Measurements from ENCODE around the gene TMEM125.

TMEM125 gene

DNA sequence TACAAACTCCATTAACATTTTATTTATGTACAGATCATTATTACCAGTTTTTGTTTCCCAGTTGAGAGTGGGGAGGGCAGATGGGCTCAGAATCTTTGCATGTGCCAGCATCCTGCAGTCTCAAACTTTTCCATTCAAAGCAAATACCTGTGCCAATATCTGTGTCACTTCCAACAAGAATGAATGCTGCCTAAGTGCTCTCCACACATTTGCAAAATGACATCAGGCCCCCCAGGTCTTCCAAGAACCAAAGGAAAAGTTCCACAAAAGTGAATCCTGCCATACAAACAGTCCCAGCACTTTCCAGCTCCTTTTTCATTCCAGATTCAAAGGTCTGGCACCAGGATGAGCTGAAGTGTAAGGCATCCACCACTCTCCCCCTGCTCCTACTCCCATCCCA is 29.3 kb downstream of the TMEM125 start:
- Histone ChIP-seq H3K4me1 (ENCODE audit: control insufficient read depth, insufficient read depth, low read length) (peaks cover 35% of the 10 kb centered on the region), H3K27ac (ENCODE audit: low read depth, low read length) (no peak overlapping the region), H3K9me3 (ENCODE audit: control insufficient read depth, insufficient read depth, low read depth, low read length) (no peaks in the 10 kb centered on the region), H3K27me3 (ENCODE audit: control insufficient read depth, insufficient read depth, low read length) (no peaks in the 10 kb centered on the region), H3K4me3 (ENCODE audit: low read depth, low read length) (no peak overlapping the region), H3K9ac (ENCODE audit: low read length) (no peak overlapping the region), H3K36me3 (ENCODE audit: control insufficient read depth, insufficient read depth, low read length) (no peaks in the 10 kb centered on the region)

DNA sequence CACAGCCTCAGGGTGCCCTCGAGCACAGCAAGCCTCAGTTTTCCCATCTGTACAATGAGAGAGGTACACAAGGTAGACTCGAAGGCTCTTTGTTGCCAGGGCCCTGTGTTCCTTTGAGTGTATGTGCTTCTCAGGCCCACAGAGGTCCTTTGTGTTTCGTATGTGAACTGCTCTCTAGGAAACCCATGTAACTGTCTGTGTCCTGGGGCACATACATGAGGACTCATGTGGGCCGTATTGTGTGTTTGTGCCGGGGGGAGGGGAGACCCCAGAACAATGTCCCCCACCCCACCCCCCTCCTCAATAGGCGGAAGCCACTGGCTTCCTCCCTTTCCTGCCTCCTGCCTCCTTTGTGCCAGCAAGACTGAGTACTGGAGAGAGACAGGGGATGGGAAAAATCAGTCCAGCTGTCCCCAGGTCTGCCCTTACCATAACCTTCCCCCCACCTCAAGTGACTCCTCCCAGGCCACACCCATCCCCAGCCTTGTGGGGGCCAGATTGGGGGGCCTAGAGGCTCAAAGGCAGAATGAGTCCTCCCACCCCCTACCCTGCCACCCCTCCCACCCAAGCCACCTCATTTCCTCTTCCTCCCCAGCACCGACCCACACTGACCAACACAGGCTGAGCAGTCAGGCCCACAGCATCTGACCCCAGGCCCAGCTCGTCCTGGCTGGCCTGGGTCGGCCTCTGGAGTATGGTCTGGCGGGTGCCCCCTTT is 30.8 kb downstream of the TMEM125 start, which contains the start of gene TIE1:
TIE1 (plus strand) TSS at position 605 of the 717 bp plus-strand sequence; CDS start at position 695, 90 bp downstream.
- Histone ChIP-seq H3K4me1 (ENCODE audit: control insufficient read depth, insufficient read depth, low read length) (peaks cover 26% of the 10 kb centered on the region), H3K27ac (ENCODE audit: low read depth, low read length) (no peak within 1 kb of the TSS), H3K36me3 (ENCODE audit: control insufficient read depth, insufficient read depth, low read length) (no peaks in the 10 kb centered on the region), H3K9me3 (ENCODE audit: control insufficient read depth, insufficient read depth, low read depth, low read length) (no peaks in the 10 kb centered on the region), H3K4me3 (ENCODE audit: low read depth, low read length) (no peak within 1 kb of the TSS), H3K27me3 (ENCODE audit: control insufficient read depth, insufficient read depth, low read length) (no peaks in the 10 kb centered on the region), H3K9ac (ENCODE audit: low read length) (no peak within 1 kb of the TSS)

DNA sequence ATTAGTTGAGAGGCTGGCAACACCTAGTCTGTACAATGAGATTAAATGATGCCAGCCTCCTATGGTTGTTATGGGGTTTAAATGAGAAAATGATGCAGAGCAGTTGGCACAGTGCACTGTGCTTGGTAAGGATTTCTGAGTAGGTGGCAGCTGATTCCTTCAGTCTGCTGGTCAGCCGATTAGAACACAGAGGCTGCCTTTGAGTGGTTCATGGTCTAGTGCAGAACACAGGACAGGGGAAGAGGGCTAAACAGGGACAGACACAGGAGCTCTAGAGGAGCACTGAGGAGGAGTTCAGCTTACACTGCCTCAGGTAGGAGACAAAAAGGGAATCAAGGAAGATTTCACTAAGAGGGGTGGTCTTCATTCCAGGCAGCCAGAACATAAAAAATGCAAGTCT is 32.4 kb downstream of the TMEM125 start:
- H3K36me3 ChIP-seq (ENCODE audit: control insufficient read depth, insufficient read depth, low read length): no peaks in the 10 kb centered on the region
- H3K27ac ChIP-seq (ENCODE audit: low read depth, low read length): no peak overlapping the region
- H3K27me3 ChIP-seq (ENCODE audit: control insufficient read depth, insufficient read depth, low read length): no peaks in the 10 kb centered on the region
- H3K9me3 ChIP-seq (ENCODE audit: control insufficient read depth, insufficient read depth, low read depth, low read length): no peaks in the 10 kb centered on the region
- no peak overlapping the region for H3K4me3 ChIP-seq (ENCODE audit: low read depth, low read length)
- peaks cover 11% of the 10 kb centered on the region for H3K4me1 ChIP-seq (ENCODE audit: control insufficient read depth, insufficient read depth, low read length)
- H3K9ac ChIP-seq (ENCODE audit: low read length): no peak overlapping the region

DNA sequence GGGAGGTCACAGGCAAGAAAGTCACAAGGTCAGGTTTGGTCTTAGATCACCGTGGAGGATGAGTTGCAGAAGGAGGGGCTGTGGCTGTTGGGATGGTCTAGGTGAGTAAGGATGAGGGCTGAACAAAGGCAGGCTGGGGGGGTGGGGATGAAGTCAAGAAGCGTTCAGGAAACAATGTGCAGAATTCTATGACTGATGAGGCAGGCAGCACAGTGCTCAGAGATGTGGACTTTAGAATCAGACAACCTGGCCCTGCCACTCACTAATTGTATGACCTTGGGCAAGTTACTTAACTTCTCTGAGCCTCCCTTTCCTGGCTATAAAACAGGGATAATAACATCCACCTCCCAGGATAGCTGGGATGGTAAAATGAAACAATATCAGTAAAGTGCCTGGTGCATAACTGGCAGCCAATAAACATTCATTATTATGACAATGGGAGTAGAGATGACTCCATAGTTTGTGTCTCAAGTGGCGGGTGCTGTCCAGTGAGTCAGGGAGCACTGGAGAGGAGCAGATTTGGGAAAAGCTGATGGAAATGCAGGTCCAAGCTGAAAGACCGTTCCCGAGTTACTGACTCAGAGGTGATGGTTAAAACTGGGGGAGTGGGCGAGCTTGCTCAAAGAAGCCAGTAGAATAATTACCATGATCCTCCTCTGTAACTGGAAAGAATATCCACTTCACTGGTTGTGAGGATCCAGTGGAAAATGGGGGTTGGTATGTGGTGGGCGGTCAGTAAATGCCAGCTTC is 33.1 kb downstream of the TMEM125 start:
- Histone ChIP-seq H3K4me1 (ENCODE audit: control insufficient read depth, insufficient read depth, low read length) (peaks cover 11% of the 10 kb centered on the region), H3K27me3 (ENCODE audit: control insufficient read depth, insufficient read depth, low read length) (no peaks in the 10 kb centered on the region)

DNA sequence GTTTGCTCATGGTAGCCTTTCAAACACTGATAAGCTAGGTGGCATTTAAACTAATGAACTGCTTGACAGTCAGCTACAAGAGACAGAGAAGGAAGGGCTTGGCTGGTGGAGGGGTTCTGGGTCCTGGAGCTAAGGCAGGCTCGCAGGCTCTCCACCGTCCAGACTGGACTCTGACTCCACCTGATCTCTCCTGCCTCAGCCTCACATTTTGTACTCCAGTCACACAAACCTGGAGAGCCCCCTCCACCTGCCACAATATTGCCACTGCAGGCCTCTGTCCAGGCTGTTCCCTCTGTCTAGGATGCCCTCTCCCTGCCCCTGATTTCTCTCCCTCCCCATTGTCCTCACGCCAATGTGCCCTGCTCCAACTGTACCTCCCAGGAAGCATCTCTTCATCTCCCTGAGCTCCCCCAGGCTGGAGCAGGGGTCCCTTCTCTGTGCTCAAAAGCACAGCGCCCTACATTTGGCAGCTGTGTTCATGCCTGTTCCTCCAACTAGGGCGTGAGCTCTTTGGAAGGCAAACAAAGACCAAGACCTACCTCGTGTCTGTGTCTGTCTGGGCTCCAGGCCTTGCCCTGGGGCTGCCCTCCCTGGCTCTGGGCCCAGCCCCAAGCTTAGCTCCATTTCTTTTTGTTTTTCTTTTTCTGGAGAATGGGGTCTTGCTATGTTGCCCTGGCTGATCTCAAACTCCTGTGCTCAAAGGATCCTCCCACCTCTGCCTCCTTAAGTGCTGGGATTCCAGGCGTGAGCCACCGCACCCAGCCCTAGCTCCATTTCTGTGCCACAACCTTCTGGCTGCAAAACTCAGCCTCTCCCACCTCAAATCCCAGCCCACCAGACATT is 33.9 kb downstream of the TMEM125 start:
- no peaks in the 10 kb centered on the region for H3K27me3 ChIP-seq (ENCODE audit: control insufficient read depth, insufficient read depth, low read length)
- no peak overlapping the region for H3K27ac ChIP-seq (ENCODE audit: low read depth, low read length)
- H3K9ac ChIP-seq (ENCODE audit: low read length): no peak overlapping the region
- no peaks in the 10 kb centered on the region for H3K36me3 ChIP-seq (ENCODE audit: control insufficient read depth, insufficient read depth, low read length)
- no peaks in the 10 kb centered on the region for H3K9me3 ChIP-seq (ENCODE audit: control insufficient read depth, insufficient read depth, low read depth, low read length)
- H3K4me1 ChIP-seq (ENCODE audit: control insufficient read depth, insufficient read depth, low read length): peaks cover 11% of the 10 kb centered on the region
- no peak overlapping the region for H3K4me3 ChIP-seq (ENCODE audit: low read depth, low read length)

More for the DNA sequence above, 33.1 kb downstream of the TMEM125 start:
- no peak overlapping the region for H3K27ac ChIP-seq (ENCODE audit: low read depth, low read length)
- no peaks in the 10 kb centered on the region for H3K36me3 ChIP-seq (ENCODE audit: control insufficient read depth, insufficient read depth, low read length)
- no peaks in the 10 kb centered on the region for H3K9me3 ChIP-seq (ENCODE audit: control insufficient read depth, insufficient read depth, low read depth, low read length)
- H3K9ac ChIP-seq (ENCODE audit: low read length): no peak overlapping the region
- H3K4me3 ChIP-seq (ENCODE audit: low read depth, low read length): no peak overlapping the region

DNA sequence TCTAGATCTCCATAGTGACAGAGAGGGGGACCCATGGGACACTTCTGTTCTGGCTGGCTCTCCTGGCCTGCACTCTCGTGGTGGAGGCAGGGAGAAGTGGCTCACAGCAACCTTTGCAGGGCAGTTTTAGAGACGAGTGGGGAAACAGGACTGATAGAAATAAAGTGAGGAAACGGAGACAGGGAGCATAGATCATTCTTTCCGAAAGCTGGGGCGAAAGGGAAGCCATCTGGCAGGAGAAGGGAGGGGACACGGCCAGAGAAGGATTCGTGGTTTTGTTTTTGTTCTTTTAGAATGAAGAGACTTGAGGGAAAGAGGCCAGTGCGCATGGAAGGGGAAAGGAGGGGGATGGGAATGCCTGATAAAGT is 34.5 kb downstream of the TMEM125 start:
- H3K9ac ChIP-seq (ENCODE audit: low read length): no peak overlapping the region
- no peaks in the 10 kb centered on the region for H3K27me3 ChIP-seq (ENCODE audit: control insufficient read depth, insufficient read depth, low read length)
- no peaks in the 10 kb centered on the region for H3K36me3 ChIP-seq (ENCODE audit: control insufficient read depth, insufficient read depth, low read length)
- no peak overlapping the region for H3K4me3 ChIP-seq (ENCODE audit: low read depth, low read length)
- H3K27ac ChIP-seq (ENCODE audit: low read depth, low read length): no peak overlapping the region
- peaks cover 6% of the 10 kb centered on the region for H3K4me1 ChIP-seq (ENCODE audit: control insufficient read depth, insufficient read depth, low read length)
- no peaks in the 10 kb centered on the region for H3K9me3 ChIP-seq (ENCODE audit: control insufficient read depth, insufficient read depth, low read depth, low read length)

DNA sequence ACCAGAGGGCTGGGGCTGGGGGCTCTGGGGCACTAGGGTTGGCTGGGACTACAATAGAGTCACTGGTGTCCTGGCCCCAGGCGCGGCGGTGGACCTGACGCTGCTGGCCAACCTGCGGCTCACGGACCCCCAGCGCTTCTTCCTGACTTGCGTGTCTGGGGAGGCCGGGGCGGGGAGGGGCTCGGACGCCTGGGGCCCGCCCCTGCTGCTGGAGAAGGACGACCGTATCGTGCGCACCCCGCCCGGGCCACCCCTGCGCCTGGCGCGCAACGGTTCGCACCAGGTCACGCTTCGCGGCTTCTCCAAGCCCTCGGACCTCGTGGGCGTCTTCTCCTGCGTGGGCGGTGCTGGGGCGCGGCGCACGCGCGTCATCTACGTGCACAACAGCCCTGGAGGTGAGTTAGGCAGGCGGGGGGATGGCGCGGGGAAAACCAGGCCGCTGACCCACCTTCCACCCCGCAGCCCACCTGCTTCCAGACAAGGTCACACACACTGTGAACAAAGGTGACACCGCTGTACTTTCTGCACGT is 35.1 kb downstream of the TMEM125 start:
- Histone ChIP-seq H3K36me3 (ENCODE audit: control insufficient read depth, insufficient read depth, low read length) (no peaks in the 10 kb centered on the region), H3K4me1 (ENCODE audit: control insufficient read depth, insufficient read depth, low read length) (peaks cover under 1% of the 10 kb centered on the region; the same call in 1 of the 2 replicates), H3K27ac (ENCODE audit: low read depth, low read length) (no peak overlapping the region), H3K9me3 (ENCODE audit: control insufficient read depth, insufficient read depth, low read depth, low read length) (no peaks in the 10 kb centered on the region), H3K4me3 (ENCODE audit: low read depth, low read length) (no peak overlapping the region), H3K27me3 (ENCODE audit: control insufficient read depth, insufficient read depth, low read length) (no peaks in the 10 kb centered on the region), H3K9ac (ENCODE audit: low read length) (no peak overlapping the region)

DNA sequence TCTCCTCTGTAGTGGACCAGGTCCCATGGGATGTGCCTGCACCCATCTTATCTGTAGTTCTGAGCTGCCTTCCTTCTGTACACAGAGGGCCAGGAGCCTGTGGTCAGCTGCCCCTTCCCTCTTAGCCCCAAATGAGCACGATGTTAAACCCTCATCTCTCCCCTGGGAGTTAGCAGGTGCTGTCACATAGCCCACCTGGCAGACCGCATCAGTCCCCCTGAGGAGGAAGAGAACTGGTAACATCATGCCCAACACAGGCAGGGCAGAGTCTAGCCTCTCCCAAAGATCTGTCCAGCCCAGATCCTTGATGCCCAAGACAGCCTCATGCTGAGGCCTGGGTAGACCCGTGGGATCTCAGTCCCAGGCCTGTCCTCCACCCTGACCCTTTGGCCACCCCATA is 35.7 kb downstream of the TMEM125 start:
- no peaks in the 10 kb centered on the region for H3K27me3 ChIP-seq (ENCODE audit: control insufficient read depth, insufficient read depth, low read length)
- no peak overlapping the region for H3K4me3 ChIP-seq (ENCODE audit: low read depth, low read length)
- H3K27ac ChIP-seq (ENCODE audit: low read depth, low read length): no peak overlapping the region
- H3K9ac ChIP-seq (ENCODE audit: low read length): no peak overlapping the region
- H3K9me3 ChIP-seq (ENCODE audit: control insufficient read depth, insufficient read depth, low read depth, low read length): no peaks in the 10 kb centered on the region
- H3K36me3 ChIP-seq (ENCODE audit: control insufficient read depth, insufficient read depth, low read length): no peaks in the 10 kb centered on the region
- H3K4me1 ChIP-seq (ENCODE audit: control insufficient read depth, insufficient read depth, low read length): no peaks in the 10 kb centered on the region; the same call in 1 of the 2 replicates

DNA sequence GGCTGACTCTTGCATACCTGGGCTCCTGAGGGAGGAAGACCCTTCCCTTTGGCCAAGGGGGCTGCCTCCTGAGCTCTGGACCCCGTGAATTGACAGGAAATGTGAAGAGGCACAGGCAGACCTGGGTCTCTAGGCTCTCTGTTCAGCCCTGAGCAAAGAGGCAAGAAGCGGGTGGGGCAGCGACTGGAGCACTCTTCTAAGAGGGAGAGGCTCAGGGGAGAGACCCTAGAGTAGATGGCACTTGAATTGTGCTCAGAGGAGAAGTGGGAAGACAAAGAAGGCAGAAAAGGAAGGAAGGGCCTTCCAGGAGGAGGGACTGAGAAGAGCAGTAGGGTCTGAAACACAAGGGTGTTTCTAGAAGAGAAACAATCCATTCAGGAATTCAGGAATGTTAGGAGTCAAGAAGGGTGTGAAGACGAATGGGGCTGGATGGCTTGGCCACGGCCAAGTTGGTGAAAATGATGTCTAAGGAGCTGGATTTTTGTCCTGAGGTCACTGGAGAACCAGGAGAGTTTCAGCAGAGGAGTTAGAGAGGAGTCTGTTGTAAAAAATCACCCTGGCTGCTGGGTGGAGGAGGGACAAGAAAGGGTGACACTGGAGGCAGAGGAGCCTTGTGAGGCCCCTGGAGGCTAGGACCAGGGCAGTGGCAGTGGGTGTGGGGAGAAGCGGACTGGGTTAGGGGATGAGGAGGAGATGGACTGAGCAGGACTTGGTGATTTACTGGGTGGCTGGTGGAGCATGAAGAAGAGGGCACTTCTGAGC is 36.3 kb downstream of the TMEM125 start:
- no peaks in the 10 kb centered on the region for H3K36me3 ChIP-seq (ENCODE audit: control insufficient read depth, insufficient read depth, low read length)
- no peaks in the 10 kb centered on the region for H3K27me3 ChIP-seq (ENCODE audit: control insufficient read depth, insufficient read depth, low read length)
- no peak overlapping the region for H3K27ac ChIP-seq (ENCODE audit: low read depth, low read length)
- no peaks in the 10 kb centered on the region; the same call in 1 of the 2 replicates for H3K4me1 ChIP-seq (ENCODE audit: control insufficient read depth, insufficient read depth, low read length)
- no peak overlapping the region for H3K4me3 ChIP-seq (ENCODE audit: low read depth, low read length)
- no peak overlapping the region for H3K9ac ChIP-seq (ENCODE audit: low read length)
- no peaks in the 10 kb centered on the region for H3K9me3 ChIP-seq (ENCODE audit: control insufficient read depth, insufficient read depth, low read depth, low read length)

DNA sequence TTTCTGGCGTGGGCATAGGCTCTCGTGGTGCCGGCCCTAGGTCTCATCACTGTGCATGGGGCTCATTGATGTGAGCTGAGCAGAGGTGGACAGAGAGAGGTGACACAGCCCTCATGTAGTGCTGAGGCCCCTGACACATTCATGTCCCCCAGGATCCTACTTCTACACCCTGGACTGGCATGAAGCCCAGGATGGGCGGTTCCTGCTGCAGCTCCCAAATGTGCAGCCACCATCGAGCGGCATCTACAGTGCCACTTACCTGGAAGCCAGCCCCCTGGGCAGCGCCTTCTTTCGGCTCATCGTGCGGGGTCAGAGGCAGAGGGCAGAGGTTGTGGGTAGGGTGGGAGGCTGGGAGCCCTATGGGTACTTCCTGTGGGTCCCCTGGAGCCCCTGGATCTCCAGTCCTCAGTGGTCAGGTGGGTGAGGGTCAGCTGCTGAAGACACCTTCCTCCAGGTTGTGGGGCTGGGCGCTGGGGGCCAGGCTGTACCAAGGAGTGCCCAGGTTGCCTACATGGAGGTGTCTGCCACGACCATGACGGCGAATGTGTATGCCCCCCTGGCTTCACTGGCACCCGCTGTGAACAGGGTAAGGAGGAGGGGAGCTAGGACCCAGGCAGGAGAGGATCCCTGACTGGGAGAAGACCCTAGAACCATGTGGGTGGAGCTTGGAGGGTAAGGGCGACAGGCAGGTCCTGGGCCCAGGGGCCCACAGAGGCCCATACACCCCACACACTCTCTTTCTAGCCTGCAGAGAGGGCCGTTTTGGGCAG is 37.1 kb downstream of the TMEM125 start:
- Histone ChIP-seq H3K27me3 (ENCODE audit: control insufficient read depth, insufficient read depth, low read length) (no peaks in the 10 kb centered on the region), H3K36me3 (ENCODE audit: control insufficient read depth, insufficient read depth, low read length) (no peaks in the 10 kb centered on the region), H3K4me3 (ENCODE audit: low read depth, low read length) (no peak overlapping the region), H3K9ac (ENCODE audit: low read length) (no peak overlapping the region), H3K4me1 (ENCODE audit: control insufficient read depth, insufficient read depth, low read length) (no peaks in the 10 kb centered on the region; the same call in 1 of the 2 replicates), H3K9me3 (ENCODE audit: control insufficient read depth, insufficient read depth, low read depth, low read length) (no peaks in the 10 kb centered on the region), H3K27ac (ENCODE audit: low read depth, low read length) (no peak overlapping the region)

Measured in HUES6 (cell line).